ENCODE results near the gene ALPI.

The ALPI gene

GRCh38 chr2:232415138-232415690 lies 40.7 kb upstream of the ALPI start:
- no peak for DNase-seq (ENCODE audit: extremely low read depth, low read depth)
- no peak for TF ChIP-seq CTCF (IDR thresholded peaks at IDR 0.05; ENCODE audit: low read depth, low read length)

- TF ChIP-seq CTCF (IDR thresholded peaks at IDR 0.05; ENCODE audit: low read depth, low read length), result no peak
Observed at GRCh38 chr2:232415736-232416520, 40.0 kb upstream of the ALPI start.

GRCh38 chr2:232416521-232417470 lies 39.2 kb upstream of the ALPI start:
- TF ChIP-seq CTCF (IDR thresholded peaks at IDR 0.05; ENCODE audit: low read depth, low read length), result no peak

More at GRCh38 chr2:232415736-232416520, 40.0 kb upstream of the ALPI start:
- no peak for DNase-seq (ENCODE audit: extremely low read depth, low read depth)

GRCh38 chr2:232417489-232417888 lies 38.5 kb upstream of the ALPI start:
- DNase-seq (ENCODE audit: extremely low read depth, low read depth), result no peak
- no peak for TF ChIP-seq CTCF (IDR thresholded peaks at IDR 0.05; ENCODE audit: low read depth, low read length)

More at GRCh38 chr2:232416521-232417470, 39.2 kb upstream of the ALPI start:
- DNase-seq (ENCODE audit: extremely low read depth, low read depth), result no peak

GRCh38 chr2:232418056-232418455 lies 37.9 kb upstream of the ALPI start:
- DNase-seq (ENCODE audit: extremely low read depth, low read depth), result no peak
- TF ChIP-seq CTCF (IDR thresholded peaks at IDR 0.05; ENCODE audit: low read depth, low read length), result no peak

GRCh38 chr2:232418466-232419244 lies 37.3 kb upstream of the ALPI start:
- no peak for TF ChIP-seq CTCF (IDR thresholded peaks at IDR 0.05; ENCODE audit: low read depth, low read length)
- no peak for DNase-seq (ENCODE audit: extremely low read depth, low read depth)
